H1 (cell line): ENCODE results near the gene ZNF414. TPM values are rescaled to one million over a fixed set of nuclear protein-coding genes. Genes with fewer than 3 reads are reported as not detected.

ENCODE experiments used
- ASH2L ChIP-seq: fragments of 200-600, 300-600 bp; sonication (generic); IDR thresholded peaks from one replicate; pipeline ENCODE4 v1.7.1; 2017; ENCODE audit warnings: low read length
- EZH2 ChIP-seq: fragments of 200-600 bp; sonication (generic); IDR thresholded peaks from 2 replicates; pipeline ENCODE4 v1.7.1; 2012; ENCODE audit warnings: low read depth, mild to moderate bottlenecking, moderate library complexity, low read length, inconsistent platforms; ENCODE audit not compliant: severe bottlenecking
- FOSL1 ChIP-seq: IDR thresholded peaks from 2 replicates; pipeline ENCODE4 v1.6.1; 2011; ENCODE audit warnings: mild to moderate bottlenecking, low read depth, low read length, moderate library complexity; ENCODE audit not compliant: insufficient read depth
- GABPA ChIP-seq: IDR thresholded peaks from 2 replicates; pipeline ENCODE4 v1.6.1; 2011; ENCODE audit warnings: mild to moderate bottlenecking, low read length, moderate library complexity, borderline replicate concordance; ENCODE audit not compliant: insufficient read depth
- JUND ChIP-seq: IDR thresholded peaks from 2 replicates; pipeline ENCODE4 v1.6.1; 2011; ENCODE audit warnings: mild to moderate bottlenecking, improper control_type of control experiment, low read length
- RNF2 ChIP-seq: fragments of 200-900, 300-1000 bp; sonication (generic); IDR thresholded peaks from 2 replicates; pipeline ENCODE4 v1.7.1; 2016; ENCODE audit warnings: borderline replicate concordance, low read depth, mild to moderate bottlenecking, antibody characterized with exemption, low read length; ENCODE audit not compliant: poor library complexity, severe bottlenecking; ENCODE audit errors: missing control alignments
- SAP30 ChIP-seq: fragments of 300-600 bp; sonication (generic); IDR thresholded peaks from 2 replicates; pipeline ENCODE4 v1.7.1; 2012; ENCODE audit warnings: low read length, moderate library complexity, mild to moderate bottlenecking, inconsistent platforms; ENCODE audit not compliant: insufficient read depth, insufficient replicate concordance
- ZNF274 ChIP-seq: IDR thresholded peaks from 2 replicates; pipeline ENCODE4 v1.7.0; 2012; ENCODE audit warnings: low read length, borderline replicate concordance; ENCODE audit errors: extremely low read depth
- polyA plus RNA-seq, 7 experiments: library from polyadenylated mRNA; depleted of rRNA in 3 of 7; stranded (reverse) in 5 of 7; unstranded in 2 of 7; fragments of >200 nt in 5 of 7; fragments of 200-250 nt in 2 of 7; gene quantifications; 1 replicate in 5 of 7; 2 replicates in 1 of 7; 4 replicates in 1 of 7; pipeline versions ENCODE4 v1.2.1 to v1.2.3, GENCODE V29; 2011 to 2013; ENCODE audit warnings: missing spikeins in 2 of 7, mixed read lengths in 2 of 7
- total RNA-seq: library from RNA; stranded (reverse); fragmentation: NEBNext Ultra II Directional; extraction: Animal tissue kit (Norgen Biotek cat#: 25700); gene quantifications from 2 replicates; pipeline ENCODE4 v1.2.1, GENCODE V29; 2021
- TF ChIP-seq, protein P1 (sequence below): fragments of 300-600 bp; sonication (generic); IDR thresholded peaks from 2 replicates; pipeline ENCODE4 v1.7.1; 2012; ENCODE audit warnings: low read length, moderate library complexity, mild to moderate bottlenecking, inconsistent platforms; ENCODE audit not compliant: insufficient replicate concordance

ZNF414 gene
- total and polyA plus RNA-seq, 2 of the 8 experiments (the other 6 are each of a cell fraction or from before 2014, with no cell fraction given): 9.7 to 26.8 TPM

- TF ChIP-seq, protein P1, sequence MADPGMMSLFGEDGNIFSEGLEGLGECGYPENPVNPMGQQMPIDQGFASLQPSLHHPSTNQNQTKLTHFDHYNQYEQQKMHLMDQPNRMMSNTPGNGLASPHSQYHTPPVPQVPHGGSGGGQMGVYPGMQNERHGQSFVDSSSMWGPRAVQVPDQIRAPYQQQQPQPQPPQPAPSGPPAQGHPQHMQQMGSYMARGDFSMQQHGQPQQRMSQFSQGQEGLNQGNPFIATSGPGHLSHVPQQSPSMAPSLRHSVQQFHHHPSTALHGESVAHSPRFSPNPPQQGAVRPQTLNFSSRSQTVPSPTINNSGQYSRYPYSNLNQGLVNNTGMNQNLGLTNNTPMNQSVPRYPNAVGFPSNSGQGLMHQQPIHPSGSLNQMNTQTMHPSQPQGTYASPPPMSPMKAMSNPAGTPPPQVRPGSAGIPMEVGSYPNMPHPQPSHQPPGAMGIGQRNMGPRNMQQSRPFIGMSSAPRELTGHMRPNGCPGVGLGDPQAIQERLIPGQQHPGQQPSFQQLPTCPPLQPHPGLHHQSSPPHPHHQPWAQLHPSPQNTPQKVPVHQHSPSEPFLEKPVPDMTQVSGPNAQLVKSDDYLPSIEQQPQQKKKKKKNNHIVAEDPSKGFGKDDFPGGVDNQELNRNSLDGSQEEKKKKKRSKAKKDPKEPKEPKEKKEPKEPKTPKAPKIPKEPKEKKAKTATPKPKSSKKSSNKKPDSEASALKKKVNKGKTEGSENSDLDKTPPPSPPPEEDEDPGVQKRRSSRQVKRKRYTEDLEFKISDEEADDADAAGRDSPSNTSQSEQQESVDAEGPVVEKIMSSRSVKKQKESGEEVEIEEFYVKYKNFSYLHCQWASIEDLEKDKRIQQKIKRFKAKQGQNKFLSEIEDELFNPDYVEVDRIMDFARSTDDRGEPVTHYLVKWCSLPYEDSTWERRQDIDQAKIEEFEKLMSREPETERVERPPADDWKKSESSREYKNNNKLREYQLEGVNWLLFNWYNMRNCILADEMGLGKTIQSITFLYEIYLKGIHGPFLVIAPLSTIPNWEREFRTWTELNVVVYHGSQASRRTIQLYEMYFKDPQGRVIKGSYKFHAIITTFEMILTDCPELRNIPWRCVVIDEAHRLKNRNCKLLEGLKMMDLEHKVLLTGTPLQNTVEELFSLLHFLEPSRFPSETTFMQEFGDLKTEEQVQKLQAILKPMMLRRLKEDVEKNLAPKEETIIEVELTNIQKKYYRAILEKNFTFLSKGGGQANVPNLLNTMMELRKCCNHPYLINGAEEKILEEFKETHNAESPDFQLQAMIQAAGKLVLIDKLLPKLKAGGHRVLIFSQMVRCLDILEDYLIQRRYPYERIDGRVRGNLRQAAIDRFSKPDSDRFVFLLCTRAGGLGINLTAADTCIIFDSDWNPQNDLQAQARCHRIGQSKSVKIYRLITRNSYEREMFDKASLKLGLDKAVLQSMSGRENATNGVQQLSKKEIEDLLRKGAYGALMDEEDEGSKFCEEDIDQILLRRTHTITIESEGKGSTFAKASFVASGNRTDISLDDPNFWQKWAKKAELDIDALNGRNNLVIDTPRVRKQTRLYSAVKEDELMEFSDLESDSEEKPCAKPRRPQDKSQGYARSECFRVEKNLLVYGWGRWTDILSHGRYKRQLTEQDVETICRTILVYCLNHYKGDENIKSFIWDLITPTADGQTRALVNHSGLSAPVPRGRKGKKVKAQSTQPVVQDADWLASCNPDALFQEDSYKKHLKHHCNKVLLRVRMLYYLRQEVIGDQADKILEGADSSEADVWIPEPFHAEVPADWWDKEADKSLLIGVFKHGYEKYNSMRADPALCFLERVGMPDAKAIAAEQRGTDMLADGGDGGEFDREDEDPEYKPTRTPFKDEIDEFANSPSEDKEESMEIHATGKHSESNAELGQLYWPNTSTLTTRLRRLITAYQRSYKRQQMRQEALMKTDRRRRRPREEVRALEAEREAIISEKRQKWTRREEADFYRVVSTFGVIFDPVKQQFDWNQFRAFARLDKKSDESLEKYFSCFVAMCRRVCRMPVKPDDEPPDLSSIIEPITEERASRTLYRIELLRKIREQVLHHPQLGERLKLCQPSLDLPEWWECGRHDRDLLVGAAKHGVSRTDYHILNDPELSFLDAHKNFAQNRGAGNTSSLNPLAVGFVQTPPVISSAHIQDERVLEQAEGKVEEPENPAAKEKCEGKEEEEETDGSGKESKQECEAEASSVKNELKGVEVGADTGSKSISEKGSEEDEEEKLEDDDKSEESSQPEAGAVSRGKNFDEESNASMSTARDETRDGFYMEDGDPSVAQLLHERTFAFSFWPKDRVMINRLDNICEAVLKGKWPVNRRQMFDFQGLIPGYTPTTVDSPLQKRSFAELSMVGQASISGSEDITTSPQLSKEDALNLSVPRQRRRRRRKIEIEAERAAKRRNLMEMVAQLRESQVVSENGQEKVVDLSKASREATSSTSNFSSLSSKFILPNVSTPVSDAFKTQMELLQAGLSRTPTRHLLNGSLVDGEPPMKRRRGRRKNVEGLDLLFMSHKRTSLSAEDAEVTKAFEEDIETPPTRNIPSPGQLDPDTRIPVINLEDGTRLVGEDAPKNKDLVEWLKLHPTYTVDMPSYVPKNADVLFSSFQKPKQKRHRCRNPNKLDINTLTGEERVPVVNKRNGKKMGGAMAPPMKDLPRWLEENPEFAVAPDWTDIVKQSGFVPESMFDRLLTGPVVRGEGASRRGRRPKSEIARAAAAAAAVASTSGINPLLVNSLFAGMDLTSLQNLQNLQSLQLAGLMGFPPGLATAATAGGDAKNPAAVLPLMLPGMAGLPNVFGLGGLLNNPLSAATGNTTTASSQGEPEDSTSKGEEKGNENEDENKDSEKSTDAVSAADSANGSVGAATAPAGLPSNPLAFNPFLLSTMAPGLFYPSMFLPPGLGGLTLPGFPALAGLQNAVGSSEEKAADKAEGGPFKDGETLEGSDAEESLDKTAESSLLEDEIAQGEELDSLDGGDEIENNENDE: no peak
- TF ChIP-seq GABPA (no peak), FOSL1 (no peak), EZH2 (no peak), ZNF274 (no peak), JUND (no peak), ASH2L (peak; percentile 21), SAP30 (no peak), RNF2 (no peak)
Observed at GRCh38 chr19:8526345-8527091, 12.6 kb upstream of the ZNF414 start (continued).
